K562 (cell line): Measurements from ENCODE around the gene OR2L3. TPM values are rescaled to one million over a fixed set of nuclear protein-coding genes. Genes with fewer than 3 reads are reported as not detected.

Source experiments
- ATAC-seq: fragments of 200-7000 bp; cut with Tn5 transposase; 3 replicates; pipeline ENCODE4 v1.9.1; 2020; ENCODE audit warnings: moderate library complexity
- BruUV-seq: library from RNA; stranded (reverse); fragments of 400-500 nt; replicated peaks from 2 replicates; lab custom pipeline; 2021; lab: Mats Ljungman, UMichigan
- CTCF ChIA-PET: fragments of 300-600 bp; formaldehyde crosslinking; extraction: SDS; loops from one replicate; lab custom pipeline; 2021; ENCODE audit warnings: low intra/inter-chr PET ratio; lab: Yijun Ruan, JAX
- POLR2A ChIA-PET: fragments of 300-600, 350-650 bp; sonication (Branson Sonifier 250); formaldehyde crosslinking; extraction: SDS; loops from one replicate; lab custom pipeline; 2021; ENCODE audit warnings: antibody characterized with exemption, inconsistent platforms; lab: Yijun Ruan, JAX
- DNase-seq, 4 experiments: peaks; one replicate each; pipeline versions ENCODE4 v3.0.0 to v3.0.0-alpha.2; 2011 to 2018; ENCODE audit warnings: low spot score in 3 of 4, mixed read lengths in 3 of 4; ENCODE audit errors: extremely low read depth in 1 of 4
- FAIRE-seq: peaks from 2 replicates; lab custom pipeline; 2011; peaks lifted over from hg19 to GRCh38; lab: Jason Lieb, UNC
- H2AFZ ChIP-seq: 2 replicates; pipeline ENCODE4 v1.6.0; 2011; ENCODE audit warnings: low read depth, low read length, control low read depth, inconsistent platforms
- H3K27ac ChIP-seq: fragments of 200-600 bp; 3 replicates; pipeline ENCODE4 v1.8.0; 2011; ENCODE audit warnings: low read depth, mild to moderate bottlenecking, control low read depth, inconsistent platforms, low read length, moderate library complexity, mixed read lengths; ENCODE audit errors: extremely low read depth
- H3K27me3 ChIP-seq, 2 experiments: fragments of 300-600 bp in 1 of 2; 2 replicates in 1 of 2; 3 replicates in 1 of 2; pipeline versions ENCODE4 v1.6.0 to v1.8.0; 2011; ENCODE audit warnings: inconsistent platforms in 2 of 2, low read length in 2 of 2, mild to moderate bottlenecking in 1 of 2, mixed read lengths in 1 of 2, moderate library complexity in 1 of 2; ENCODE audit not compliant: control insufficient read depth in 2 of 2, insufficient read depth in 2 of 2
- H3K36me3 ChIP-seq: fragments of 300-600 bp; 3 replicates; pipeline ENCODE4 v1.8.0; 2011; ENCODE audit warnings: mild to moderate bottlenecking, low read length, inconsistent platforms; ENCODE audit not compliant: control insufficient read depth, insufficient read depth
- H3K4me1 ChIP-seq, 2 experiments: fragments of 200-600 bp in 1 of 2; replicated peaks in 1 of 2; 2 replicates in 1 of 2; 3 replicates in 1 of 2; pipeline versions ENCODE4 v1.5.1 to v1.8.0; 2011; ENCODE audit warnings: inconsistent platforms in 2 of 2, low read length in 2 of 2, mild to moderate bottlenecking in 1 of 2, mixed read lengths in 1 of 2, moderate library complexity in 1 of 2; ENCODE audit not compliant: control insufficient read depth in 2 of 2, insufficient read depth in 2 of 2
- H3K4me2 ChIP-seq: 2 replicates; pipeline ENCODE4 v1.6.1; 2011; ENCODE audit warnings: low read length, control low read depth, inconsistent platforms, mixed read lengths; ENCODE audit not compliant: insufficient read depth
- H3K4me3 ChIP-seq: fragments of 200-600 bp; sonication (generic), shearing (Covaris generic); 2 replicates; pipeline ENCODE4 v1.5.1; 2016; ENCODE audit warnings: control low read depth, inconsistent platforms
- H3K79me2 ChIP-seq: fragments of 200-600 bp; 3 replicates; pipeline ENCODE4 v1.8.0; 2011; ENCODE audit warnings: low read length, inconsistent platforms; ENCODE audit not compliant: control insufficient read depth, insufficient read depth
- H3K9ac ChIP-seq, 2 experiments: 2 replicates each; pipeline versions ENCODE4 v1.6.0 to v1.6.1; 2011; ENCODE audit warnings: low read depth in 2 of 2, low read length in 2 of 2, control low read depth in 1 of 2, inconsistent platforms in 1 of 2, mild to moderate bottlenecking in 1 of 2, mixed read lengths in 1 of 2; ENCODE audit not compliant: insufficient read depth in 1 of 2
- H3K9me1 ChIP-seq: one replicate; pipeline ENCODE4 v1.6.0; 2011; ENCODE audit warnings: inconsistent platforms, mild to moderate bottlenecking, low read length, moderate library complexity; ENCODE audit not compliant: control insufficient read depth, insufficient read depth
- H3K9me3 ChIP-seq: replicated peaks from 2 replicates; pipeline ENCODE4 v1.5.1; 2011; ENCODE audit warnings: low read depth, low read length, inconsistent platforms; ENCODE audit not compliant: control insufficient read depth, insufficient read depth
- H4K20me1 ChIP-seq: replicated peaks from 2 replicates; pipeline ENCODE4 v1.6.1; 2011; ENCODE audit warnings: low read length, inconsistent platforms, mixed read lengths; ENCODE audit not compliant: control insufficient read depth, insufficient read depth
- HNRNPL ChIP-seq: fragments of 200-400 bp; formaldehyde crosslinking; IDR thresholded peaks from 2 replicates; pipeline ENCODE4 v1.6.1; 2017; ENCODE audit warnings: low read depth, mild to moderate bottlenecking, low read length
- SLC30A9 ChIP-seq: fragments of 250-450 bp; sonication (Bioruptor Pico); IDR thresholded peaks from 2 replicates; pipeline ENCODE4 v1.8.0; 2022; ENCODE audit warnings: mild to moderate bottlenecking, moderate library complexity
- SMARCA5 ChIP-seq: fragments of 450-650 bp; IDR thresholded peaks from 2 replicates; pipeline ENCODE4 v1.6.1; 2016
- YY1 ChIP-seq, 3 experiments: IDR thresholded peaks; 2 replicates each; pipeline ENCODE4 v1.6.1; 2011; ENCODE audit warnings: low read length in 2 of 3, mild to moderate bottlenecking in 2 of 3, moderate library complexity in 2 of 3, borderline replicate concordance in 1 of 3, control low read depth in 1 of 3, low read depth in 1 of 3; ENCODE audit not compliant: insufficient read depth in 3 of 3, insufficient replicate concordance in 2 of 3, control insufficient read depth in 1 of 3, insufficient read length in 1 of 3; ENCODE audit errors: extremely low read depth in 1 of 3
- WGBS: fragments of 100-300 bp; shearing (Covaris generic); methylation state at CpG from one replicate; pipeline ENCODE4 v1.1.6; 2016; ENCODE audit warnings: low coverage, mixed read lengths; ENCODE audit not compliant: insufficient coverage; ENCODE audit errors: missing lambda C conversion rate; 5-methylcytosine and 5-hydroxymethylcytosine counted together
- in situ Hi-C: fragments of 300-500 bp; cut with MboI; formaldehyde crosslinking; loops from 4 replicates; pipeline ENCODE4 v1.15.0; 2018; ENCODE audit warnings: inconsistent platforms, mixed read lengths
- intact Hi-C: fragments of 100-400 bp; cut with micrococcal nuclease; formaldehyde crosslinking; loops from 2 replicates; pipeline ENCODE4 v1.14.2; 2022
- polyA plus RNA-seq, 8 experiments: library from polyadenylated mRNA; depleted of rRNA in 4 of 8; stranded (reverse) in 5 of 8; unstranded in 3 of 8; fragments of >200 nt; fragmentation: Nextera tagmentation in 2 of 8; fragmentation: Illumina TruSeq in 1 of 8; extraction: Ambion mirVana in 2 of 8; extraction: Trizol in 1 of 8; gene quantifications; 2 replicates each; pipeline versions ENCODE4 v1.2.1 to v1.2.3, GENCODE V29; 2011 to 2014; ENCODE audit warnings: inconsistent platforms in 1 of 8, missing spikeins in 1 of 8
- total RNA-seq, 7 experiments: library from RNA; depleted of rRNA in 6 of 7; stranded (reverse); fragments of >200 nt in 6 of 7; fragmentation: Illumina TruSeq in 2 of 7; extraction: Trizol in 2 of 7; gene quantifications; 2 replicates each; pipeline versions ENCODE4 v1.2.1 to v1.2.3, GENCODE V29; 2011 to 2021; ENCODE audit warnings: low replicate concordance in 1 of 7
- TF ChIP-seq, protein P1 (sequence below), 2 experiments: fragments of 450-650 bp; conservative IDR thresholded peaks; 2 replicates each; pipeline ENCODE4 v1.6.1; 2017; ENCODE audit warnings: mild to moderate bottlenecking in 2 of 2, moderate library complexity in 2 of 2
- TF ChIP-seq, protein P2 (sequence below): sonication (generic); formaldehyde crosslinking; IDR thresholded peaks from 2 replicates; pipeline ENCODE4 v1.8.0; 2022; ENCODE audit warnings: mild to moderate bottlenecking, missing genetic modification reagents

OR2L3 gene
- total and polyA plus RNA-seq, 9 of the 15 experiments (the other 6 are each of a cell fraction or from before 2014, with no cell fraction given) = not detected

DNA sequence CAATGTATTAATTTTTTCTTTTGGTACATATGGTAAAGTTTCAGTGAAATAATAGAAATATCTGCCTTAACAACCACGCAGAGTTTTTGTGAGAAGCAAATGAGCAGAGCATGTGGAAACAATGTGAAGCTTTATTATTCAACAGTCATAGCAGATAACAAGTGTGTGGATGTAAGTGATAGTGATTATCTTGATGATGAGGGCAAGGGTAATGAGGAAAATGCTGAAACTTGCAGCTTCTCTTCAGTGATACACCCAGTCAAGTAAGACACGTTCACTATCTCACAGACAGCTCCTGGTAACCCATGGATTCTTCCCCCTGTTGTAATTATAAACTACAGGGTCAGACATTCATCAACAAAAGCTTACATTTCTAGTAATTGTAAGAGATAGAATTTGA, 47.8 kb upstream of the OR2L3 start:
- H3K9me3 ChIP-seq = no peaks in the 10 kb centered on the region; the same call in none of the 2 replicates
- no peak overlapping the region for H3K27ac ChIP-seq
- no peaks in the 10 kb centered on the region for H3K4me1 ChIP-seq
- ChIA-PET POLR2A (no interaction called here), CTCF (no interaction called here)
- TF ChIP-seq SLC30A9 (CRISPR knock-in tag) (no peak), HNRNPL (no peak), SMARCA5 (no peak), YY1 (IDR thresholded peaks at IDR 0.05; ENCODE audit: borderline replicate concordance in 1 of 3, control insufficient read depth in 1 of 3, extremely low read depth in 1 of 3, insufficient read depth in 3 of 3, insufficient read length in 1 of 3, insufficient replicate concordance in 2 of 3, low read depth in 1 of 3, low read length in 2 of 3) (no peak)
- TF ChIP-seq, protein P1, sequence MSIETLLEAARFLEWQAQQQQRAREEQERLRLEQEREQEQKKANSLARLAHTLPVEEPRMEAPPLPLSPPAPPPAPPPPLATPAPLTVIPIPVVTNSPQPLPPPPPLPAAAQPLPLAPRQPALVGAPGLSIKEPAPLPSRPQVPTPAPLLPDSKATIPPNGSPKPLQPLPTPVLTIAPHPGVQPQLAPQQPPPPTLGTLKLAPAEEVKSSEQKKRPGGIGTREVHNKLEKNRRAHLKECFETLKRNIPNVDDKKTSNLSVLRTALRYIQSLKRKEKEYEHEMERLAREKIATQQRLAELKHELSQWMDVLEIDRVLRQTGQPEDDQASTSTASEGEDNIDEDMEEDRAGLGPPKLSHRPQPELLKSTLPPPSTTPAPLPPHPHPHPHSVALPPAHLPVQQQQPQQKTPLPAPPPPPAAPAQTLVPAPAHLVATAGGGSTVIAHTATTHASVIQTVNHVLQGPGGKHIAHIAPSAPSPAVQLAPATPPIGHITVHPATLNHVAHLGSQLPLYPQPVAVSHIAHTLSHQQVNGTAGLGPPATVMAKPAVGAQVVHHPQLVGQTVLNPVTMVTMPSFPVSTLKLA (conservative IDR thresholded peaks at IDR 0.05) = no peak
- TF ChIP-seq, protein P2, sequence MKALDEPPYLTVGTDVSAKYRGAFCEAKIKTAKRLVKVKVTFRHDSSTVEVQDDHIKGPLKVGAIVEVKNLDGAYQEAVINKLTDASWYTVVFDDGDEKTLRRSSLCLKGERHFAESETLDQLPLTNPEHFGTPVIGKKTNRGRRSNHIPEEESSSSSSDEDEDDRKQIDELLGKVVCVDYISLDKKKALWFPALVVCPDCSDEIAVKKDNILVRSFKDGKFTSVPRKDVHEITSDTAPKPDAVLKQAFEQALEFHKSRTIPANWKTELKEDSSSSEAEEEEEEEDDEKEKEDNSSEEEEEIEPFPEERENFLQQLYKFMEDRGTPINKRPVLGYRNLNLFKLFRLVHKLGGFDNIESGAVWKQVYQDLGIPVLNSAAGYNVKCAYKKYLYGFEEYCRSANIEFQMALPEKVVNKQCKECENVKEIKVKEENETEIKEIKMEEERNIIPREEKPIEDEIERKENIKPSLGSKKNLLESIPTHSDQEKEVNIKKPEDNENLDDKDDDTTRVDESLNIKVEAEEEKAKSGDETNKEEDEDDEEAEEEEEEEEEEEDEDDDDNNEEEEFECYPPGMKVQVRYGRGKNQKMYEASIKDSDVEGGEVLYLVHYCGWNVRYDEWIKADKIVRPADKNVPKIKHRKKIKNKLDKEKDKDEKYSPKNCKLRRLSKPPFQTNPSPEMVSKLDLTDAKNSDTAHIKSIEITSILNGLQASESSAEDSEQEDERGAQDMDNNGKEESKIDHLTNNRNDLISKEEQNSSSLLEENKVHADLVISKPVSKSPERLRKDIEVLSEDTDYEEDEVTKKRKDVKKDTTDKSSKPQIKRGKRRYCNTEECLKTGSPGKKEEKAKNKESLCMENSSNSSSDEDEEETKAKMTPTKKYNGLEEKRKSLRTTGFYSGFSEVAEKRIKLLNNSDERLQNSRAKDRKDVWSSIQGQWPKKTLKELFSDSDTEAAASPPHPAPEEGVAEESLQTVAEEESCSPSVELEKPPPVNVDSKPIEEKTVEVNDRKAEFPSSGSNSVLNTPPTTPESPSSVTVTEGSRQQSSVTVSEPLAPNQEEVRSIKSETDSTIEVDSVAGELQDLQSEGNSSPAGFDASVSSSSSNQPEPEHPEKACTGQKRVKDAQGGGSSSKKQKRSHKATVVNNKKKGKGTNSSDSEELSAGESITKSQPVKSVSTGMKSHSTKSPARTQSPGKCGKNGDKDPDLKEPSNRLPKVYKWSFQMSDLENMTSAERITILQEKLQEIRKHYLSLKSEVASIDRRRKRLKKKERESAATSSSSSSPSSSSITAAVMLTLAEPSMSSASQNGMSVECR (CRISPR knock-in tag) = no peak
- no peak overlapping the region for H3K4me3 ChIP-seq
- no peaks in the 10 kb centered on the region for H3K36me3 ChIP-seq
- no peak overlapping the region for H2AFZ ChIP-seq
- H3K79me2 ChIP-seq = no peaks in the 10 kb centered on the region
- DNase-seq (no peak), FAIRE-seq (no peak), ATAC-seq (no peak)
- in situ Hi-C loops (no loop called here), intact Hi-C loops (no loop called here)
- H4K20me1 ChIP-seq = no peaks in the 10 kb centered on the region
- no TSS peak for BruUV-seq
- H3K9ac ChIP-seq = no peak overlapping the region
- H3K27me3 ChIP-seq = no peaks in the 10 kb centered on the region
- no peaks in the 10 kb centered on the region for H3K9me1 ChIP-seq
- no peak overlapping the region for H3K4me2 ChIP-seq
- 0% methylated on average over 2 of the region's 2 CpGs for WGBS
